Thoracic aorta (tissue), 2 donors: ENCODE measurements around the gene ASTN2. TPM values are rescaled to one million over a fixed set of nuclear protein-coding genes. Genes with fewer than 3 reads are reported as not detected.

Experiments
- ATAC-seq: fragments of 150-250 bp; one replicate; pipeline ENCODE4 v1.8.0; 2017; ENCODE audit warnings: low read depth; ENCODE audit not compliant: insufficient number of reproducible peaks, low FRiP score
- DNase-seq: peaks from one replicate; pipeline ENCODE4 v3.0.0-alpha.2; 2020; ENCODE audit warnings: low spot score
- H3K27ac ChIP-seq, 2 donors: fragments of 200-600 bp; sonication (generic); 1 replicate in 1 of 2; 2 replicates in 1 of 2; pipeline ENCODE4 v1.5.1; 2016; ENCODE audit warnings: mild to moderate bottlenecking in 2 of 2, moderate library complexity in 2 of 2
- H3K27me3 ChIP-seq: fragments of 200-600 bp; sonication (generic); replicated peaks from 2 replicates; pipeline ENCODE4 v1.6.0; 2016; ENCODE audit warnings: mild to moderate bottlenecking; ENCODE audit not compliant: insufficient read depth
- H3K36me3 ChIP-seq: fragments of 200-600 bp; sonication (generic); one replicate; pipeline ENCODE4 v1.5.1; 2016
- H3K4me1 ChIP-seq, 2 donors: fragments of 200-600 bp; sonication (generic); 1 replicate in 1 of 2; 2 replicates in 1 of 2; pipeline versions ENCODE4 v1.5.1 to v1.6.0; 2016; ENCODE audit warnings: low read depth in 2 of 2, mild to moderate bottlenecking in 1 of 2; ENCODE audit not compliant: control insufficient read depth in 1 of 2
- H3K4me3 ChIP-seq: fragments of 200-600 bp; sonication (generic); 2 replicates; pipeline ENCODE4 v1.5.1; 2016; ENCODE audit warnings: mild to moderate bottlenecking
- H3K9me3 ChIP-seq: fragments of 200-600 bp; sonication (generic); 2 replicates; pipeline ENCODE4 v1.5.1; 2016
- CTCF ChIP-seq: fragments of 200-600 bp; sonication (generic); IDR thresholded peaks from one replicate; pipeline ENCODE4 v1.5.1; 2019; ENCODE audit warnings: antibody characterized with exemption
- total RNA-seq, 2 donors: library from RNA; depleted of rRNA; stranded (reverse); fragments of >200 nt; gene quantifications; one replicate each; pipeline versions ENCODE4 v1.1.0 to v1.2.3, GENCODE V29; 2016

ASTN2 gene
- total RNA-seq, 2 donors from 2014 or later = 6.8 to 7.1 TPM

GRCh38 chr9:117030254-117030768 is 384.5 kb downstream of the ASTN2 start:
- H3K9me3 ChIP-seq = no peaks in the 10 kb centered on the region
- no peaks in the 10 kb centered on the region for H3K36me3 ChIP-seq
- no peak overlapping the region for H3K27ac ChIP-seq
- no peak overlapping the region for H3K4me3 ChIP-seq
- no peaks in the 10 kb centered on the region for H3K27me3 ChIP-seq
- no peak for TF ChIP-seq CTCF
- no peak for ATAC-seq
- DNase-seq = no peak
- H3K4me1 ChIP-seq = no peaks in the 10 kb centered on the region

- no peaks in the 10 kb centered on the region for H3K9me3 ChIP-seq
- no peak for TF ChIP-seq CTCF
- H3K36me3 ChIP-seq = no peaks in the 10 kb centered on the region
- H3K27ac ChIP-seq = no peak overlapping the region
- H3K4me3 ChIP-seq = no peak overlapping the region
- no peaks in the 10 kb centered on the region for H3K27me3 ChIP-seq
- ATAC-seq (no peak), DNase-seq (no peak)
- peaks cover 0 to 5% of the 10 kb centered on the region in 2 donors for H3K4me1 ChIP-seq
Measured at GRCh38 chr9:117029341-117029740, 385.5 kb downstream of the ASTN2 start.

- Histone ChIP-seq H3K27me3 (no peaks in the 10 kb centered on the region), H3K4me3 (no peak overlapping the region), H3K9me3 (no peaks in the 10 kb centered on the region), H3K4me1 (peaks cover 0 to 5% of the 10 kb centered on the region in 2 donors), H3K36me3 (no peaks in the 10 kb centered on the region), H3K27ac (no peak overlapping the region)
- TF ChIP-seq CTCF = no peak
- no peak for DNase-seq
- no peak for ATAC-seq
Measured at GRCh38 chr9:117028103-117028858, 386.6 kb downstream of the ASTN2 start.

GRCh38 chr9:117021906-117022305 is 393.0 kb downstream of the ASTN2 start:
- H3K4me1 ChIP-seq = peaks cover 0 to 5% of the 10 kb centered on the region in 2 donors
- ATAC-seq (no peak), DNase-seq (no peak)
- no peaks in the 10 kb centered on the region for H3K27me3 ChIP-seq
- H3K9me3 ChIP-seq = no peaks in the 10 kb centered on the region
- H3K36me3 ChIP-seq = no peaks in the 10 kb centered on the region
- no peak overlapping the region for H3K4me3 ChIP-seq
- H3K27ac ChIP-seq = no peak overlapping the region
- no peak for TF ChIP-seq CTCF

- DNase-seq (no peak), ATAC-seq (no peak)
- no peaks in the 10 kb centered on the region for H3K36me3 ChIP-seq
- no peaks in the 10 kb centered on the region for H3K27me3 ChIP-seq
- TF ChIP-seq CTCF = no peak
- H3K4me1 ChIP-seq = no peaks in the 10 kb centered on the region
- H3K27ac ChIP-seq = no peak overlapping the region
- H3K9me3 ChIP-seq = no peaks in the 10 kb centered on the region
- H3K4me3 ChIP-seq = no peak overlapping the region
Measured at GRCh38 chr9:117018966-117019617, 395.8 kb downstream of the ASTN2 start.
